H9 (cell line): ENCODE results near the gene CHST13. TPM values are rescaled to one million over a fixed set of nuclear protein-coding genes. Genes with fewer than 3 reads are reported as not detected.

Experiments used
- DNase-seq: peaks from one replicate; pipeline ENCODE4 v3.0.0-alpha.2; 2017
- H2AFZ ChIP-seq: one replicate; pipeline ENCODE4 v1.6.1; 2013; ENCODE audit warnings: mild to moderate bottlenecking, low read length, control low read depth, moderate library complexity
- H2AK5ac ChIP-seq: 2 replicates; pipeline ENCODE4 v1.6.1; 2013; ENCODE audit warnings: low read length, control low read depth, mixed read lengths; ENCODE audit not compliant: insufficient read length
- H2BK120ac ChIP-seq: one replicate; pipeline ENCODE4 v1.6.1; 2013; ENCODE audit warnings: low read depth, mild to moderate bottlenecking, low read length, control low read depth, inconsistent platforms; ENCODE audit not compliant: poor library complexity, severe bottlenecking
- H2BK12ac ChIP-seq: 2 replicates; pipeline ENCODE4 v1.6.1; 2013; ENCODE audit warnings: low read length, control low read depth, mixed read lengths, low read depth; ENCODE audit not compliant: insufficient read length
- H2BK15ac ChIP-seq: 2 replicates; pipeline ENCODE4 v1.6.1; 2013; ENCODE audit warnings: low read depth, low read length, control low read depth
- H2BK20ac ChIP-seq: one replicate; pipeline ENCODE4 v1.6.1; 2013; ENCODE audit warnings: low read depth, mild to moderate bottlenecking, low read length, control low read depth, inconsistent platforms; ENCODE audit not compliant: poor library complexity, severe bottlenecking
- H2BK5ac ChIP-seq: 2 replicates; pipeline ENCODE4 v1.6.1; 2013; ENCODE audit warnings: low read length, control low read depth, mixed read lengths; ENCODE audit not compliant: insufficient read length
- H3K14ac ChIP-seq: 2 replicates; pipeline ENCODE4 v1.6.1; 2013; ENCODE audit warnings: low read length, control low read depth; ENCODE audit not compliant: insufficient read depth
- H3K18ac ChIP-seq: 2 replicates; pipeline ENCODE4 v1.6.1; 2013; ENCODE audit warnings: low read depth, mild to moderate bottlenecking, mixed read lengths, low read length, control low read depth; ENCODE audit not compliant: insufficient read length
- H3K23ac ChIP-seq: 2 replicates; pipeline ENCODE4 v1.6.1; 2013; ENCODE audit warnings: low read length, control low read depth, mixed read lengths, low read depth; ENCODE audit not compliant: insufficient read length
- H3K23me2 ChIP-seq: 2 replicates; pipeline ENCODE4 v1.6.1; 2013; ENCODE audit warnings: low read depth, mild to moderate bottlenecking, mixed read lengths, low read length, control low read depth; ENCODE audit not compliant: insufficient read length, poor library complexity, severe bottlenecking
- H3K27ac ChIP-seq: 2 replicates; pipeline ENCODE4 v1.5.1; 2013; ENCODE audit warnings: low read length, control low read depth, mixed read lengths, low read depth; ENCODE audit not compliant: insufficient read length
- H3K27me3 ChIP-seq: 2 replicates; pipeline ENCODE4 v1.6.1; 2013; ENCODE audit warnings: low read length, control low read depth, inconsistent platforms; ENCODE audit not compliant: insufficient read depth
- H3K4ac ChIP-seq: 2 replicates; pipeline ENCODE4 v1.6.1; 2013; ENCODE audit warnings: low read depth, mild to moderate bottlenecking, control low read depth, inconsistent platforms, low read length, moderate library complexity
- H3K4me1 ChIP-seq: 2 replicates; pipeline ENCODE4 v1.6.1; 2013; ENCODE audit warnings: low read length, control low read depth, inconsistent platforms; ENCODE audit not compliant: insufficient read depth
- H3K4me2 ChIP-seq: 2 replicates; pipeline ENCODE4 v1.6.1; 2013; ENCODE audit warnings: low read length, control low read depth, mixed read lengths; ENCODE audit not compliant: insufficient read length, insufficient read depth
- H3K56ac ChIP-seq: 2 replicates; pipeline ENCODE4 v1.6.1; 2013; ENCODE audit warnings: low read depth, mild to moderate bottlenecking, mixed read lengths, low read length, control low read depth; ENCODE audit not compliant: insufficient read length
- H3K79me1 ChIP-seq: 2 replicates; pipeline ENCODE4 v1.6.1; 2013; ENCODE audit warnings: low read depth, mild to moderate bottlenecking, moderate library complexity, low read length, control low read depth, inconsistent platforms; ENCODE audit not compliant: insufficient read depth, poor library complexity, severe bottlenecking
- H3K79me2 ChIP-seq: 2 replicates; pipeline ENCODE4 v1.6.1; 2013; ENCODE audit warnings: low read length, control low read depth, inconsistent platforms; ENCODE audit not compliant: insufficient read depth
- H3K9ac ChIP-seq: 2 replicates; pipeline ENCODE4 v1.6.1; 2013; ENCODE audit warnings: low read length, control low read depth, mixed read lengths; ENCODE audit not compliant: insufficient read length; ENCODE audit errors: extremely low read depth
- H3K9me3 ChIP-seq: one replicate; pipeline ENCODE4 v1.6.1; 2013; ENCODE audit warnings: low read depth, low read length, inconsistent platforms; ENCODE audit not compliant: control insufficient read depth
- H3T11ph ChIP-seq: one replicate; pipeline ENCODE4 v1.6.1; 2013; ENCODE audit warnings: mild to moderate bottlenecking, low read length, control low read depth, inconsistent platforms
- H4K20me1 ChIP-seq: one replicate; pipeline ENCODE4 v1.6.1; 2013; ENCODE audit not compliant: control insufficient read depth, insufficient read length, insufficient read depth
- H4K5ac ChIP-seq: 2 replicates; pipeline ENCODE4 v1.6.1; 2013; ENCODE audit warnings: low read depth, mild to moderate bottlenecking, mixed read lengths, low read length, control low read depth; ENCODE audit not compliant: insufficient read length
- H4K8ac ChIP-seq: replicated peaks from 2 replicates; pipeline ENCODE4 v1.6.1; 2013; ENCODE audit warnings: low read length, control low read depth, mixed read lengths, low read depth; ENCODE audit not compliant: insufficient read length
- H4K91ac ChIP-seq: 2 replicates; pipeline ENCODE4 v1.6.1; 2013; ENCODE audit warnings: low read depth, mild to moderate bottlenecking, moderate library complexity, mixed read lengths, low read length, control low read depth; ENCODE audit not compliant: insufficient read length
- H3K27ac Mint-ChIP-seq, 3 experiments: 2 replicates in 2 of 3; 3 replicates in 1 of 3; pipeline ENCODE4 v1.8.0; 2020 to 2021; ENCODE audit warnings: mixed read lengths in 3 of 3, mild to moderate bottlenecking in 1 of 3, moderate library complexity in 1 of 3
- H3K27me3 Mint-ChIP-seq: 2 replicates; pipeline ENCODE4 v1.8.0; 2021; ENCODE audit warnings: low read depth, mild to moderate bottlenecking, moderate library complexity, mixed read lengths
- H3K36me3 Mint-ChIP-seq, 3 experiments: 2 replicates in 2 of 3; 3 replicates in 1 of 3; pipeline ENCODE4 v1.8.0; 2020 to 2021; ENCODE audit warnings: low read depth in 3 of 3, mixed read lengths in 3 of 3; ENCODE audit not compliant: insufficient read depth in 1 of 3
- H3K4me1 Mint-ChIP-seq, 2 experiments: 2 replicates each; pipeline ENCODE4 v1.8.0; 2020; ENCODE audit warnings: mixed read lengths in 2 of 2
- H3K4me3 Mint-ChIP-seq, 2 experiments: 2 replicates in 1 of 2; 3 replicates in 1 of 2; pipeline ENCODE4 v1.8.0; 2020 to 2021; ENCODE audit warnings: mild to moderate bottlenecking in 2 of 2, mixed read lengths in 2 of 2, moderate library complexity in 1 of 2
- H3K9me3 Mint-ChIP-seq, 2 experiments: 2 replicates in 1 of 2; 3 replicates in 1 of 2; pipeline ENCODE4 v1.8.0; 2020; ENCODE audit warnings: mild to moderate bottlenecking in 2 of 2, mixed read lengths in 2 of 2, moderate library complexity in 1 of 2
- whole genome bisulfite sequencing: extraction: QIAGEN DNeasy Blood & Tissue Kit; methylation state at CpG from one replicate; pipeline ENCODE4 v1.1.7; 2013; ENCODE audit warnings: missing lambda C conversion rate, low lambda C conversion rate, mixed read lengths; ENCODE audit not compliant: insufficient read length; ENCODE audit errors: extremely low coverage; 5-methylcytosine and 5-hydroxymethylcytosine counted together
- total RNA-seq: library from RNA; stranded (reverse); gene quantifications from 2 replicates; pipeline ENCODE4 v1.2.1, GENCODE V29; 2021
- TF ChIP-seq, protein P1 (sequence below): fragments of 200-600 bp; sonication (generic); conservative IDR thresholded peaks from 3 replicates; pipeline ENCODE4 v1.8.0; 2021; ENCODE audit warnings: antibody characterized with exemption, mild to moderate bottlenecking

Gene CHST13
- total RNA-seq, 1 experiment from 2014 or later: 0.85 TPM

DNA sequence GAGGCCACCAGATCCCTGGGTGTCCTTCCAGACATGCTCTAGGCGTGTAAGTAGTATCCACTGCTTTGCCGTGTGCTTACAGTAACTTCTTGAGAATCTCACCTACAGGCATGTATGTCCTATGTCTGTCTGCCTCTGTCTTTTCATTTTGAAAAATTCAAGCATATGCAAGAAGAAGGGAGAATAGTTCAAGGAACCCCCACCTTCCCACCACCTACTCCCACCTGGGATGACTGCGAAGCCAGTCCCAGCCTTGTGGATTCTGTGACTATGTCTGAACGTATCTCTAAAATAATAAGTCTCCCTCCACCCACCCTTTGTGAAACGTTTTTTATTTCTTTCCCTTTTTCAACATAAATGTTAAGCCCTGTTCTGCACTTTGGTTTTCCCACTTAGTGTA is 15.0 kb downstream of the CHST13 start:
- no peaks in the 10 kb centered on the region for H3K4me1 ChIP-seq
- TF ChIP-seq, protein P1, sequence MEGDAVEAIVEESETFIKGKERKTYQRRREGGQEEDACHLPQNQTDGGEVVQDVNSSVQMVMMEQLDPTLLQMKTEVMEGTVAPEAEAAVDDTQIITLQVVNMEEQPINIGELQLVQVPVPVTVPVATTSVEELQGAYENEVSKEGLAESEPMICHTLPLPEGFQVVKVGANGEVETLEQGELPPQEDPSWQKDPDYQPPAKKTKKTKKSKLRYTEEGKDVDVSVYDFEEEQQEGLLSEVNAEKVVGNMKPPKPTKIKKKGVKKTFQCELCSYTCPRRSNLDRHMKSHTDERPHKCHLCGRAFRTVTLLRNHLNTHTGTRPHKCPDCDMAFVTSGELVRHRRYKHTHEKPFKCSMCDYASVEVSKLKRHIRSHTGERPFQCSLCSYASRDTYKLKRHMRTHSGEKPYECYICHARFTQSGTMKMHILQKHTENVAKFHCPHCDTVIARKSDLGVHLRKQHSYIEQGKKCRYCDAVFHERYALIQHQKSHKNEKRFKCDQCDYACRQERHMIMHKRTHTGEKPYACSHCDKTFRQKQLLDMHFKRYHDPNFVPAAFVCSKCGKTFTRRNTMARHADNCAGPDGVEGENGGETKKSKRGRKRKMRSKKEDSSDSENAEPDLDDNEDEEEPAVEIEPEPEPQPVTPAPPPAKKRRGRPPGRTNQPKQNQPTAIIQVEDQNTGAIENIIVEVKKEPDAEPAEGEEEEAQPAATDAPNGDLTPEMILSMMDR: no peak
- H3K27me3 Mint-ChIP-seq: peaks cover 4% of the 10 kb centered on the region; the same call in 1 of the 2 replicates
- no peak overlapping the region for H3K4me3 Mint-ChIP-seq
- no peaks in the 10 kb centered on the region for H3K23me2 ChIP-seq
- H3K79me2 ChIP-seq: no peaks in the 10 kb centered on the region
- no peak overlapping the region for H3K4ac ChIP-seq
- no peak overlapping the region for H3K56ac ChIP-seq
- H3K36me3 Mint-ChIP-seq: peaks cover 0 to 3% (median 0%) of the 10 kb centered on the region in 3 experiments; a peak in 2 of 7 replicates
- peaks cover 3% of the 10 kb centered on the region for H4K20me1 ChIP-seq
- no peak overlapping the region for H4K5ac ChIP-seq
- H2BK20ac ChIP-seq: no peak overlapping the region
- H3K27ac ChIP-seq: no peak overlapping the region
- no peak overlapping the region for H4K8ac ChIP-seq
- H2BK15ac ChIP-seq: no peak overlapping the region
- H3K79me1 ChIP-seq: no peaks in the 10 kb centered on the region
- no peaks in the 10 kb centered on the region for H3K9me3 ChIP-seq
- no peaks in the 10 kb centered on the region for H3K4me1 Mint-ChIP-seq
- no peak overlapping the region for H2AK5ac ChIP-seq
- no peak overlapping the region for H4K91ac ChIP-seq
- H3K18ac ChIP-seq: no peak overlapping the region
- no peaks in the 10 kb centered on the region for H3K9me3 Mint-ChIP-seq
- H3T11ph ChIP-seq: no peak overlapping the region
- H3K27me3 ChIP-seq: no peaks in the 10 kb centered on the region
- no peak overlapping the region for H2BK5ac ChIP-seq
- no peak overlapping the region for H3K14ac ChIP-seq
- WGBS: no CpG with 5 or more reads among the region's 5 CpGs
- H3K9ac ChIP-seq: no peak overlapping the region
- no peak for DNase-seq
- no peak overlapping the region for H3K27ac Mint-ChIP-seq
- no peak overlapping the region for H3K23ac ChIP-seq
- no peak overlapping the region for H2BK120ac ChIP-seq
- no peak overlapping the region for H3K4me2 ChIP-seq
- H2AFZ ChIP-seq: no peak overlapping the region
- no peak overlapping the region for H2BK12ac ChIP-seq
